ENCODE measurements around the gene LUC7L2. TPM values are rescaled to one million over a fixed set of nuclear protein-coding genes. Genes with fewer than 3 reads are reported as not detected.

The LUC7L2 gene
- total and polyA plus RNA-seq, 9 of the 15 experiments (the other 6 are each of a cell fraction or from before 2014, with no cell fraction given): 56.1 to 207 (median 141) TPM

GRCh38 chr7:139339698-139340036, 20.0 kb upstream of the LUC7L2 start (continued):
- TF ChIP-seq AFF1 (IDR thresholded peaks at IDR 0.05; ENCODE audit: low read depth in 1 of 2, partially characterized antibody in 2 of 2) (peak in 1 of 2 experiments; percentile 74), RNF2 (IDR thresholded peaks at IDR 0.05) (no peak), ZBED1 (IDR thresholded peaks at IDR 0.05) (no peak), CEBPZ (IDR thresholded peaks at IDR 0.05; ENCODE audit: borderline replicate concordance, low read depth, low read length) (no peak), HMGXB4 (CRISPR knock-in tag; IDR thresholded peaks at IDR 0.05) (no peak), MECOM (CRISPR knock-in tag; IDR thresholded peaks at IDR 0.05) (peak; percentile 63; the same call in 1 of the 2 replicates), RBFOX2 (IDR thresholded peaks at IDR 0.05; ENCODE audit: low read depth, low read length) (no peak), NBN (IDR thresholded peaks at IDR 0.05; ENCODE audit: low read depth) (peak; percentile 17; the same call in 1 of the 2 replicates), SREBF2 (CRISPR knock-in tag; IDR thresholded peaks at IDR 0.05) (no peak), TAF15 (IDR thresholded peaks at IDR 0.05; ENCODE audit: low read depth, low read length) (no peak), GTF2B (IDR thresholded peaks at IDR 0.05; ENCODE audit: extremely low read depth, insufficient read length) (no peak), PYGO2 (tag; IDR thresholded peaks at IDR 0.05) (0 out of 2 replicates have a peak, but pooled peaks have one; percentile 22), ZNF699 (CRISPR knock-in tag; IDR thresholded peaks at IDR 0.05; ENCODE audit: insufficient replicate concordance) (no peak), LARP7 (IDR thresholded peaks at IDR 0.05) (no peak), ZNF3 (CRISPR knock-in tag; IDR thresholded peaks at IDR 0.05) (no peak), ZNF277 (CRISPR knock-in tag; IDR thresholded peaks at IDR 0.05; ENCODE audit: borderline replicate concordance) (no peak), POLR2A (conservative IDR thresholded peaks at IDR 0.05) (no peak), HCFC1 (IDR thresholded peaks at IDR 0.05; ENCODE audit: low read depth, low read length) (no peak), ZNF232 (CRISPR knock-in tag; IDR thresholded peaks at IDR 0.05) (no peak; the same call in 1 of the 2 replicates), HNRNPUL1 (IDR thresholded peaks at IDR 0.05; ENCODE audit: low read length) (no peak)
